GM12873 (cell line): Measurements from ENCODE around the gene DACH1.

ENCODE experiments used
- CTCF ChIP-seq: IDR thresholded peaks from 2 replicates; pipeline ENCODE4 v1.5.1; 2012; ENCODE audit warnings: low read depth, mild to moderate bottlenecking, moderate library complexity, low read length, control low read depth; ENCODE audit not compliant: insufficient read depth; ENCODE audit errors: missing control alignments

Gene DACH1

GRCh38 chr13:71773531-71773930 is 93.5 kb downstream of the DACH1 start:
- no peak for TF ChIP-seq CTCF

- no peak for TF ChIP-seq CTCF
Observed at GRCh38 chr13:71772361-71772760, 94.6 kb downstream of the DACH1 start.

- TF ChIP-seq CTCF, result no peak
Observed at GRCh38 chr13:71771144-71771543, 95.9 kb downstream of the DACH1 start.

DNA sequence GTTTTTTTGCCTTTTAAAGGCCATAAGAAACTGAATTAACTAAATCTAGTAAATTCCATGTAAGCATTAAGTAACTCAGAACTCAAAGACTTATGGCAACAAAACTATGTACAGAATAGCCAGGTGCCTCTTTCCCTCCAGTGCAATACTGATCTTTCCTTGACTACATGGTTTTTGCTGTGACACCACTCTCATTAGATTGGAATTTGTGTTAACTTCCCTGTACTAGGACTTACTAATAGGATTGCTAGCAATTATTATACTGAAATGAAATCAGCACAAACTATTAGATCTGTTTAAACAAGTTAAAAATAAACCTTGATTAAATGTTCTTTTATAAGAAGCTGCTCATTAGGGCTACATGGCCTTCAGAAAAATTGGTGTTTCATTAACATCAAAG is 96.3 kb downstream of the DACH1 start:
- TF ChIP-seq CTCF, result no peak

- no peak for TF ChIP-seq CTCF
Observed at GRCh38 chr13:71768881-71769280, 98.1 kb downstream of the DACH1 start.

DNA sequence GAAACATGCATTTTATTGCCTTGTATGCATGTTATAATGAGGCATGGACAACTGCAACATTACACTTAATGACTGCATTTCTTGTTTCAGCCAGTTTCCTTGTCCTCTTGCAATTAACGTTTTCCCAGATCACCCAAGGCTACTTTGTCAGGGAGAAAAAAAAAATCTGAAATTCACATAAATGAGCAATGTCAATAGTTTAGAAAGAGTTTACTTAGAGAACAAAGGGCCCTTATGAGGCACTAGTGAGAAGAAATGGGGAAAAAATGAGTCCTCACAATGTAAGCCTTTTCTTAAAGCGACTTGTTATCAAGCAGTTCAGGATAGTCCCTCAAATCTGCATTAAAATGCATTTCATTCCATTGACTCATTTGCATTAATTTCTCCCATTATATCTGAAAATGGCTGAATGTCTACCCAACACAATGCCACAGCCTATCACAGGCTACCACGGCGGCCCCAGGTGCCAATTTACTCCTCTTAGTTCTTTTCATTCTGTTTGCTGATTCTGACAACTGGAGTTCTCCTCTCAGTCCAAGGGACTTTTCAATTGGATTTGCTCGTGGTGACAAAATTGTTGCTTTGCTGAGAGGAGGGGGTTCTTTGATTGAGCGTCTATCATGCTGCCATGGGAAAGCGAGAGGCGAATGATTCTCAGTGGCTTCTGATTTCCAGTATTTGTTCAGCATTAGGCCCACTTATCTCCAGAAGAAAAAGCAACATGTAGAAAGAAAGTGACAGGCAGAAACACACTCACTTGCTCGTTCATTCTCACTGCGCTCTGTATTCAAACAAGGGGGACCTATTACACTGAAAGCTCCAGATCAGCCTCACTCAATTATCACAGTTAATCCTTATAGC is 107.1 kb downstream of the DACH1 start:
- no peak for TF ChIP-seq CTCF

DNA sequence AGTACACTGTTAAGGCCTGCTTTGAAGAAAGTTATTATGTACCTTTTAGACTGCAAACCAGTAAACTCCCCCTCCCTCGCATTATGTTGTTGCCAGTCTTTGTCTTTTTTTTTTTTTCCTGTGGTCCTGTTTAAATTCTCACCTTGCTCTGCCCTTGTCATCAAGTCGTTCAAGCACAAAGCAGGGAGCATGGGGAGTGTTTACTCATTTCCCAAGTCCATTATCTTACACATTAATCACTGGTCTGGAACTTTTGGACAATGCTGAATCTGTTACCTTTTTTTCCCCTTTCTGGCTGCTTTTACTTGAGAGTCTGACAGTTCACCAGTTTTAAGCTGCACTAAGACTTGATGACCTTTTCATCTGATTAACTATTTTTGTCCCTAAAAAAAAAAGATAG is 108.2 kb downstream of the DACH1 start:
- TF ChIP-seq CTCF, result no peak
